GM04503 (cell line): ENCODE data around the gene ZBTB22.
"Not testable (repeated sequence)": the region's sequence is repeated elsewhere in the genome, so short reads cannot be mapped to it uniquely, and the experiment has no call there.

Experiments
- DNase-seq: peaks from one replicate; pipeline ENCODE4 v3.0.0-alpha.2; 2012; ENCODE audit warnings: low read depth

ZBTB22 gene

GRCh38 chr6:33279257-33279695 is 38.3 kb downstream of the ZBTB22 start:
- no peak for DNase-seq

DNA sequence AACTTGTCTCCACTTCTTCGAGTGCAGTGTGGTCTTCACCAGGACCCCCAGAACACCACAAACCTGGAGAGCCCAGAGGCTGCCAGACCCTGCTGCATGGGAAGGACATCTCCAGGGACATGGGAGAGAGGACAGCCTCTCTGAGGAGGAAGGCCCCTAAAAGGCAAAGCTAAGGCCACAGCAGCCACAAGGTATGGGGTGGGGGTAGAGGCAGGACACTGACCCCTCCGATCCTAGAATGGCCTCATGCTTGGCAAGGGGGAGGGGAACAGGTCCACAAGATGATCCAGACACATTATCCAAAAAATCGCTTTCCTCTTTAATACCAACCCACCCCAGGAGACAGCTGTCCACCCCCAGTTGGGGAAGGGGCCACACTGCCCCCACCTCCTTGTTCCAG is 38.7 kb downstream of the ZBTB22 start:
- DNase-seq: no peak

- no peak for DNase-seq
Measured at GRCh38 chr6:33278392-33278741, 39.2 kb downstream of the ZBTB22 start.

DNA sequence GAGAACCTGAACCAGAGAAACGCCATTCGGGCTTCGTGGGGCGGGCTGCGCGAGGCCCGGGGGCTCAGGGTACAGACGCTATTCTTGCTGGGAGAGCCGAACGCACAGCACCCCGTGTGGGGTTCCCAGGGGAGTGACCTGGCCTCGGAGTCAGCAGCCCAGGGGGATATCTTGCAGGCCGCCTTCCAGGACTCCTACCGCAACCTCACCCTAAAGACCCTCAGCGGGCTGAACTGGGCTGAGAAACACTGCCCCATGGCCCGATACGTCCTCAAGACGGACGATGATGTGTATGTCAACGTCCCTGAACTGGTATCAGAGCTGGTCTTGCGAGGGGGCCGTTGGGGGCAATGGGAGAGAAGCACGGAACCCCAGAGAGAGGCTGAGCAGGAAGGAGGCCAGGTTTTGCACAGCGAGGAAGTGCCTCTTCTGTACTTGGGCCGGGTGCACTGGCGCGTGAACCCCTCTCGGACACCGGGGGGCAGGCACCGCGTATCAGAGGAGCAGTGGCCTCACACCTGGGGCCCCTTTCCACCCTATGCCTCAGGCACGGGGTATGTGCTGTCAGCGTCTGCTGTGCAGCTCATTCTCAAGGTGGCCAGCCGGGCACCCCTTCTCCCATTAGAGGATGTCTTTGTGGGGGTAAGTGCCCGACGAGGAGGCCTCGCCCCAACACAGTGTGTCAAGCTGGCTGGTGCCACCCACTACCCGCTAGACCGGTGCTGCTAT is 39.7 kb downstream of the ZBTB22 start:
- no peak for DNase-seq

DNA sequence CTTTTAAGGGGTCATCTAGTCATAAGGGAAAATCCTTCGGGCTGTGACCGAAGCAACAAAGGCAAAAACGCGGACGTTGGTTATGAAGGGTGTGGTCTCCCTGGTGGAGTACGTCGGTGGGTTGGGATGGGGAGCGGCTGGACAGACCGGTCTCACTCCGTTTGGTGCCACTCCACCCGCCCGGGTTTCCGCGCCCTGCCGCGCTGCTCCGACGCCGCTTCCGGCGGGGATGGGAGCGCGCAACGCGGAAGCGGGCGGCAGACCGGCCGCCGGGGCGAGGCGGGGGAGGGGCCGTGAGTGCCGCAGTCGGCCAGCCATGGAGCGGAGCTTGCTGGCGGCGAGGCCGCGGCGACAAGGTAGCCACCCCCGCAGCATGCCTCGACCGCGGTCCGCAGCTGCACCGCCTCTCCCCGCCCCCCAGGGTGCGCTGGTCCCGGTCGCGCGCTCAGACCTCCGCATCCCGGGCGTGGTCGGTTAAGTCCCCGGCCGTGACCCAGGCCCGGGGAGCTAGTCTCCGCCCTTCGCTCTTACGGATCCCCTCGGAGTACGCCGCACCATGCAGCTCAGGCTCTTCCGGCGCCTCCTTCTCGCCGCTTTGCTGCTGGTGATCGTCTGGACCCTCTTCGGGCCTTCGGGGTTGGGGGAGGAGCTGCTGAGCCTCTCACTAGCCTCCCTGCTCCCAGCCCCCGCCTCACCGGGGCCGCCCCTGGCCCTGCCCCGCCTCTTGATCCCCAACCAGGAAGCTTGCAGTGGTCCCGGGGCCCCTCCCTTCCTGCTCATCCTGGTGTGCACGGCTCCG is 40.5 kb downstream of the ZBTB22 start, which contains the start of gene B3GALT4:
B3GALT4 (plus strand) TSS at position 260 of the 799 bp plus-strand sequence; CDS start at position 557, 297 bp downstream.
- no peak for DNase-seq

DNA sequence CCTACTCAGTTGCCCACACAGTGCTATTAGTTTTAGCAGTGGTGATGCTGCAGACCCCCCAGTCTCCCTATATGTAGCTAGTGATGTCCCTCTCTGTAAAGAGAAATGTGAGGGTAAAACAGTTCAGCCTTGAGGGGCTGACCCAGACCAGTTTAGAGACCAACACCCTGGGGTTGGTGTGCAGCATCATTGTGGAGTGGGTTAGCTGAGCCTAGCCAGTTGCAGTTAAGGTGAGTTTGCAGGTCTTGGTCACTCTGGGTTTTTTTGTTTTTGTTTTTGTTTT is 41.0 kb downstream of the ZBTB22 start:
- DNase-seq: no peak

GRCh38 chr6:33275795-33276580 is 41.6 kb downstream of the ZBTB22 start:
- DNase-seq: not testable (repeated sequence)

- no peak for DNase-seq
Measured at GRCh38 chr6:33273924-33274902, 43.3 kb downstream of the ZBTB22 start.

- DNase-seq: no peak
Measured at GRCh38 chr6:33273129-33273923, 44.2 kb downstream of the ZBTB22 start.

DNA sequence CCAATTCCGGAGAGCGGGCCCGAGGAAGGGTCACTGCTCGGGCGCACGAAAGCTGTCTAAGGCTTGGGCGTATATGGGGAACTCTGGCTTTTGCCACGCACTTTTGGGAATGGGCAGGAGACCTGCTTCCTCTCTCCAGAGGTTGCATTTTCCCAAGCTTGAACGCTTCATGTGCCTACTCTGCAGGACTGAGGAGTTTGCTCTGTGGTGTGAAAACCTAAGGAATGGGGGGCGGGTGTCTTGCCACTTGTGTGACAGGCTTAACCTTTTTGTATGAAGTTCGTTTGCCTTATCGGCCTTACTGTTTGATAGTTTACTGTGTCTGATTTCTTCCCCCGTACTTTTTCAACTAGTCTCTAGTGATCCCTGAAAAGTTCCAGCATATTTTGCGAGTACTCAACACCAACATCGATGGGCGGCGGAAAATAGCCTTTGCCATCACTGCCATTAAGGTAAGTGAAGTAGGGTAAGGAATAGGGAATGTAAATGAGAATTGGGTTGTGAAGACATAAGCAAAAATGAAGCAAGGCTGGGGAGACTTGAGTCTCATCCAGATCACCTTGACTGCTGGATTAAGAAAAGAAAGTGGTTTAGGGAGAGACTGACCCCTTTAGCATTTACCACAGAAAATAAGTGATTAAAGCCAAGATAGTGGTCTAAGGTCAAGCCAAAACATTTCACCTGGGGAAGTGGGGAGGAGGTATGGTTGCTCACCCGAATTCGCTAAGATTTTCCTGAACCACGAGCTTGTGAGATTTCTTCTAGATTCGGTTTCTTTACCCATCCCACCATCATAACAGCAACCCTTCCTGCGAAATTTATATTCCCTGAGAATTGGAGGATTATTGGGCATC is 45.0 kb downstream of the ZBTB22 start:
- DNase-seq: no peak

- peak; percentile 95 for DNase-seq
Measured at GRCh38 chr6:33271468-33272274, 45.9 kb downstream of the ZBTB22 start, which contains the start of the genes RPS18 and VPS52. Gene RPS18 (plus strand): TSS chr6:33272075. CDS start chr6:33272120, 45 bp downstream. Gene VPS52 (minus strand): TSS chr6:33271876. CDS start chr6:33271675, 201 bp downstream.

- no peak for DNase-seq
Measured at GRCh38 chr6:33271117-33271467, 46.5 kb downstream of the ZBTB22 start.
